HEK293 (cell line): ENCODE data around the gene EVI5.

ENCODE experiments used
- CTCF ChIA-PET: fragments of 350-600 bp; formaldehyde crosslinking; extraction: SDS; loops from one replicate; lab custom pipeline; 2021; ENCODE audit warnings: antibody characterized with exemption; lab: Yijun Ruan, JAX
- POLR2A ChIA-PET: fragments of 300-600 bp; formaldehyde crosslinking; extraction: SDS; loops from one replicate; lab custom pipeline; 2020; ENCODE audit warnings: antibody characterized with exemption, inconsistent platforms; lab: Yijun Ruan, JAX
- H3K27ac ChIP-seq: fragments of 200-500 bp; sonication (Bioruptor generic); 2 replicates; pipeline ENCODE4 v1.5.1; 2014; ENCODE audit warnings: low read depth, low read length, control low read depth, inconsistent platforms; ENCODE audit errors: extremely low read depth
- H3K36me3 ChIP-seq, 2 experiments: fragments of 200-500 bp in 1 of 2; sonication (Bioruptor generic) in 1 of 2; 1 replicate in 1 of 2; 2 replicates in 1 of 2; pipeline ENCODE4 v1.5.1; 2014 to 2017; ENCODE audit warnings: inconsistent platforms in 2 of 2, low read length in 2 of 2; ENCODE audit not compliant: control insufficient read depth in 2 of 2, insufficient read depth in 1 of 2
- H3K4me1 ChIP-seq: fragments of 200-500 bp; sonication (Bioruptor generic); 2 replicates; pipeline ENCODE4 v1.5.1; 2014; ENCODE audit warnings: mild to moderate bottlenecking, low read length, inconsistent platforms; ENCODE audit not compliant: control insufficient read depth, insufficient read depth
- H3K4me3 ChIP-seq: 2 replicates; pipeline ENCODE4 v1.5.1; 2011; ENCODE audit warnings: low read depth, mild to moderate bottlenecking, control low read depth, low read length, moderate library complexity
- H3K9me3 ChIP-seq: fragments of 200-500 bp; sonication (Bioruptor generic); 2 replicates; pipeline ENCODE4 v1.5.1; 2014; ENCODE audit warnings: low read depth, low read length, inconsistent platforms; ENCODE audit not compliant: control insufficient read depth, insufficient read depth
- GLI2 ChIP-seq: fragments of 450-650 bp; formaldehyde crosslinking; IDR thresholded peaks from 2 replicates; pipeline ENCODE4; 2017; ENCODE audit warnings: missing biosample characterization, missing genetic modification characterization, low read depth, borderline replicate concordance
- GLI4 ChIP-seq: fragments of 450-650 bp; formaldehyde crosslinking; IDR thresholded peaks from 2 replicates; pipeline ENCODE4 v1.5.1; 2016; ENCODE audit warnings: missing biosample characterization, missing genetic modification characterization
- GLIS1 ChIP-seq: fragments of 450-650 bp; formaldehyde crosslinking; IDR thresholded peaks from 2 replicates; pipeline ENCODE4 v1.5.1; 2016; ENCODE audit warnings: missing biosample characterization, missing genetic modification characterization
- HOXD13 ChIP-seq: sonication (generic); formaldehyde crosslinking; IDR thresholded peaks from 2 replicates; pipeline ENCODE4 v1.8.0; 2022; ENCODE audit warnings: missing genetic modification reagents, borderline replicate concordance
- OVOL3 ChIP-seq: fragments of 450-650 bp; formaldehyde crosslinking; IDR thresholded peaks from 2 replicates; pipeline ENCODE4 v1.5.1; 2016; ENCODE audit warnings: missing biosample characterization, missing genetic modification characterization
- REPIN1 ChIP-seq: fragments of 450-650 bp; formaldehyde crosslinking; IDR thresholded peaks from 2 replicates; pipeline ENCODE4 v1.5.1; 2017; ENCODE audit warnings: missing biosample characterization, missing genetic modification characterization, low read depth
- SCRT2 ChIP-seq: fragments of 450-650 bp; formaldehyde crosslinking; IDR thresholded peaks from 2 replicates; pipeline ENCODE4 v1.5.1; 2016; ENCODE audit warnings: missing biosample characterization, missing genetic modification characterization
- ZBTB17 ChIP-seq: fragments of 450-650 bp; formaldehyde crosslinking; IDR thresholded peaks from 2 replicates; pipeline ENCODE4 v1.5.1; 2016; ENCODE audit warnings: missing biosample characterization, missing genetic modification characterization
- ZBTB21 ChIP-seq: fragments of 450-650 bp; formaldehyde crosslinking; IDR thresholded peaks from 2 replicates; pipeline ENCODE4 v1.5.1; 2017; ENCODE audit warnings: missing biosample characterization, missing genetic modification characterization
- ZNF112 ChIP-seq: fragments of 450-650 bp; formaldehyde crosslinking; IDR thresholded peaks from 2 replicates; pipeline ENCODE4 v1.5.0; 2017; ENCODE audit warnings: missing biosample characterization, missing genetic modification characterization
- ZNF157 ChIP-seq: fragments of 450-650 bp; formaldehyde crosslinking; IDR thresholded peaks from 2 replicates; pipeline ENCODE4 v1.5.1; 2016; ENCODE audit warnings: missing biosample characterization, missing genetic modification characterization
- ZNF16 ChIP-seq: fragments of 450-650 bp; formaldehyde crosslinking; IDR thresholded peaks from 2 replicates; pipeline ENCODE4 v1.5.1; 2016; ENCODE audit warnings: low read depth, missing biosample characterization, missing genetic modification characterization
- ZNF169 ChIP-seq: fragments of 450-650 bp; formaldehyde crosslinking; IDR thresholded peaks from 2 replicates; pipeline ENCODE4 v1.5.1; 2016; ENCODE audit warnings: missing biosample characterization, missing genetic modification characterization
- ZNF2 ChIP-seq: fragments of 450-650 bp; formaldehyde crosslinking; IDR thresholded peaks from 2 replicates; pipeline ENCODE4 v1.5.1; 2016; ENCODE audit warnings: missing biosample characterization, missing genetic modification characterization
- ZNF239 ChIP-seq: fragments of 450-650 bp; formaldehyde crosslinking; IDR thresholded peaks from 2 replicates; pipeline ENCODE4 v1.5.1; 2016; ENCODE audit warnings: missing biosample characterization, missing genetic modification characterization
- ZNF248 ChIP-seq: fragments of 450-650 bp; formaldehyde crosslinking; IDR thresholded peaks from 2 replicates; pipeline ENCODE4 v1.5.1; 2017; ENCODE audit warnings: missing biosample characterization, missing genetic modification characterization
- ZNF302 ChIP-seq: fragments of 450-650 bp; formaldehyde crosslinking; IDR thresholded peaks from 2 replicates; pipeline ENCODE4 v1.5.1; 2016; ENCODE audit warnings: missing biosample characterization, missing genetic modification characterization, low read depth
- ZNF311 ChIP-seq: fragments of 450-650 bp; formaldehyde crosslinking; IDR thresholded peaks from 2 replicates; pipeline ENCODE4 v1.5.1; 2017; ENCODE audit warnings: missing biosample characterization, missing genetic modification characterization, borderline replicate concordance
- ZNF37A ChIP-seq: fragments of 450-650 bp; IDR thresholded peaks from 2 replicates; pipeline ENCODE4 v1.5.1; 2018; ENCODE audit warnings: missing biosample characterization, missing genetic modification characterization
- ZNF426 ChIP-seq: fragments of 450-650 bp; formaldehyde crosslinking; IDR thresholded peaks from 2 replicates; pipeline ENCODE4 v1.5.1; 2017; ENCODE audit warnings: missing biosample characterization, missing genetic modification characterization, mild to moderate bottlenecking, inconsistent platforms, moderate library complexity
- ZNF510 ChIP-seq: fragments of 450-650 bp; formaldehyde crosslinking; IDR thresholded peaks from 2 replicates; pipeline ENCODE4 v1.5.1; 2018; ENCODE audit warnings: mild to moderate bottlenecking, missing genetic modification characterization, missing biosample characterization; ENCODE audit not compliant: insufficient replicate concordance
- ZNF529 ChIP-seq: fragments of 450-650 bp; formaldehyde crosslinking; IDR thresholded peaks from 2 replicates; pipeline ENCODE4 v1.5.1; 2017; ENCODE audit warnings: missing genetic modification characterization, missing biosample characterization; ENCODE audit not compliant: insufficient replicate concordance
- ZNF548 ChIP-seq: fragments of 450-650 bp; formaldehyde crosslinking; IDR thresholded peaks from 2 replicates; pipeline ENCODE4 v1.5.1; 2016; ENCODE audit warnings: missing biosample characterization, missing genetic modification characterization
- ZNF555 ChIP-seq: fragments of 450-650 bp; formaldehyde crosslinking; conservative IDR thresholded peaks from 2 replicates; pipeline ENCODE4 v1.5.1; 2017; ENCODE audit warnings: missing biosample characterization, mild to moderate bottlenecking, missing genetic modification characterization, inconsistent platforms
- ZNF624 ChIP-seq: fragments of 450-650 bp; formaldehyde crosslinking; IDR thresholded peaks from 2 replicates; pipeline ENCODE4 v1.5.1; 2017; ENCODE audit warnings: missing biosample characterization, missing genetic modification characterization
- ZNF664 ChIP-seq: fragments of 450-650 bp; formaldehyde crosslinking; IDR thresholded peaks from 2 replicates; pipeline ENCODE4 v1.5.1; 2016; ENCODE audit warnings: missing biosample characterization, missing genetic modification characterization
- ZNF707 ChIP-seq: fragments of 450-650 bp; formaldehyde crosslinking; IDR thresholded peaks from 2 replicates; pipeline ENCODE4 v1.5.1; 2016; ENCODE audit warnings: missing biosample characterization, missing genetic modification characterization
- ZNF777 ChIP-seq: fragments of 450-650 bp; formaldehyde crosslinking; IDR thresholded peaks from 2 replicates; pipeline ENCODE4 v1.5.1; 2017; ENCODE audit warnings: missing biosample characterization, missing genetic modification characterization, borderline replicate concordance
- ZNF830 ChIP-seq: fragments of 450-650 bp; IDR thresholded peaks from 2 replicates; pipeline ENCODE4 v1.5.0; 2018; ENCODE audit warnings: missing biosample characterization, missing genetic modification characterization, low read depth, mild to moderate bottlenecking, moderate library complexity
- ZNF837 ChIP-seq: fragments of 450-650 bp; formaldehyde crosslinking; IDR thresholded peaks from 2 replicates; pipeline ENCODE4 v1.5.1; 2016; ENCODE audit warnings: missing biosample characterization, missing genetic modification characterization
- TF ChIP-seq, protein P1 (sequence below): sonication (generic); formaldehyde crosslinking; IDR thresholded peaks from 2 replicates; pipeline ENCODE4 v1.8.1; 2022; ENCODE audit warnings: mild to moderate bottlenecking, moderate library complexity, missing genetic modification reagents
- TF ChIP-seq, protein P2 (sequence below): fragments of 450-650 bp; formaldehyde crosslinking; optimal IDR thresholded peaks from 2 replicates; pipeline ENCODE3; 2016; ENCODE audit warnings: missing biosample characterization, mild to moderate bottlenecking, missing genetic modification characterization
- TF ChIP-seq, protein P3 (sequence below): fragments of 450-650 bp; formaldehyde crosslinking; IDR thresholded peaks from 2 replicates; pipeline ENCODE4 v1.5.1; 2016; ENCODE audit warnings: missing biosample characterization, missing genetic modification characterization

The EVI5 gene

DNA sequence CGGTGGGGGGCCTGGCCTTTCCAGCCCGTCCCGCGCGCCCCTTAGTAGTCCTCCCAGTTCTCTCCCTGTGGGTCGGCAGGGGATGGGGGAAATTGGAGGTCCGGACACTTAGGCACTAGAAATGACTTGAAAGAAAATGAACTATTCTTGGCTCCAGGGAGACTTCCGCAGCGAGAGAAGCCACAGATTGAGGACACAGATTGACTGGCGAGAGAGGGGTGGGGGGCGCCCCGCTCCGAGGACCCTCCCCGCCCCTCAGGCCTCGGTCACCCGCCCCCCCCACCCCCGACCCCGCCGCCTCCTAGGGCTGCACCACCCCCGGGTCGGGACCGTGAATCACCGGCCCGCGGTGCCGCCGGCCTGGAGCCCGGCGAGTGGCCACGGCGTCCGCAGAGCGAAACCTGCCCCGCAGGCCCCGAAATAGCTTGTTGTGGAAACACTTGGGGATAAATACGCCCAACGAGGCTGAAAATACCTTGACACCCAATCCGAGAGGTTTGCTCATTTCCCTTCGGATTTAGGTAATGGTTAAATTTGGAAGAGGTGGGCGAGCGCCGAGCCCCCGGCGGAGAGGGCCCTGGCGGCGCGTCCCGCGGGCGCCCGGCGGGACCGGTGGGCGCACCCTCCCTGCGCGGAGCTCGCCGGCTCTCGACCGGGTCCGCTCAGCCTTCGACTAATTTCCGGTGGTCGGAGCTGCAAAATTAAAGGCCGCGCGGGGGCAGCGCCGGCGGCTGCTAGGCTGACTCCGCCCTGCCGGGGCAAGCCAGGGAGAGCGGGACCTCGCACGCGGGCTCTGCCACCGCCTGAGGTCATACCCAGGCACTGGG, 298.4 kb downstream of the EVI5 start, which contains the start of gene GFI1 (continued):
- TF ChIP-seq, protein P1, sequence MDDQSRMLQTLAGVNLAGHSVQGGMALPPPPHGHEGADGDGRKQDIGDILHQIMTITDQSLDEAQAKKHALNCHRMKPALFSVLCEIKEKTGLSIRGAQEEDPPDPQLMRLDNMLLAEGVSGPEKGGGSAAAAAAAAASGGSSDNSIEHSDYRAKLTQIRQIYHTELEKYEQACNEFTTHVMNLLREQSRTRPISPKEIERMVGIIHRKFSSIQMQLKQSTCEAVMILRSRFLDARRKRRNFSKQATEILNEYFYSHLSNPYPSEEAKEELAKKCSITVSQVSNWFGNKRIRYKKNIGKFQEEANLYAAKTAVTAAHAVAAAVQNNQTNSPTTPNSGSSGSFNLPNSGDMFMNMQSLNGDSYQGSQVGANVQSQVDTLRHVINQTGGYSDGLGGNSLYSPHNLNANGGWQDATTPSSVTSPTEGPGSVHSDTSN = no peak
- TF ChIP-seq SCRT2 (tag by site-specific recombination) (no peak), ZNF302 (tag by site-specific recombination) (no peak), REPIN1 (no peak), ZNF624 (no peak), ZNF239 (tag by site-specific recombination) (no peak), HOXD13 (CRISPR knock-in tag) (no peak), ZNF112 (no peak), ZNF830 (tag by site-specific recombination) (no peak), ZNF555 (tag by site-specific recombination) (no peak), ZNF16 (tag by site-specific recombination) (no peak), ZNF248 (no peak), ZNF157 (tag by site-specific recombination) (no peak)
- TF ChIP-seq, all 188 proteins: peak for 35

DNA sequence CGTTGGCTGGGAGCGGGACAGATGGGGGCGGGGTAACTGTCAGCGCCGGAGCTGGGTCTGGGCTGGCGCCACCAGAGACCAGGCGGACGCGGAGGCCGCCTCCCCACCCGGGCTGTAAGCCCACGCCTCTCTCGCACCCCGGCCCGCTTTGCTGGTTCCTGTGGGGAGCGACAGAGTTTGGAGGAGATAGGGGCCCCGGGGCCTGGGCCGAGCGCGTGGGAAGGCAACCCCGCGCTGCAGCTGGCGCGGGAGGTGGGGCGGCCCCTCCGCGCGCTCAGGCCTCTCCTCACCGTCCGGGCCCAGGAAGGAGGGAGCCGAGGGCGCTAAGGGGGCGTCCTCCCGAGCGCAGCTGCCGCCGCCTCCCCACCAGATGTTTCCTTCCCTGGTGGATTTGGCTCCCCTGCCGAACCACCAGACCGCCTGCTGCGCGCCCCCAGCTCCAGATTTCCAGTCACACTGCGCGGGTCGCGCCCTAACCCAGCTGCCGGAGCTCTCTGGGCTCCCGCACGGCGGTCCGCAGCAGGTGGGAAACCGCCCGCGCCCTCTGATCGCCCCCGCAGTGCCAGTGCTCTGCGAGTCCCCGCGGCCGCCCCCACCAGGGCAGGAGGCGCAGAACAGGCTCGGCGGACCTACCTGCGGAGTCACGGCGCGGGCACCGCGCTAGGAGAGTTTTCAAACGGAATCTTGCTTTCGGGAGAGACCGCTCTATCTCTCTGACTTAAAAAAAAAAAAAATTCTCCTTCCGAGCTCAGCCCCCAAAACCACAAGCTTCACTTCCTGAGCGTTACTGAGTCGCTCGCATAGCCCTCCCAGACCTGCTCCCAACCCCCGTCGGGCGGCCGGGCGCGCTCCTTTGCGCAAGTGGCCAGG, 299.3 kb downstream of the EVI5 start:
- Histone ChIP-seq H3K27ac (peak overlapping the region; percentile 69; the same call in 1 of the 2 replicates), H3K4me3 (peak overlapping the region; percentile 69), H3K4me1 (no peaks in the 10 kb centered on the region; the same call in none of the 2 replicates), H3K9me3 (no peaks in the 10 kb centered on the region), H3K36me3 (peaks cover 0 to 3% of the 10 kb centered on the region in 2 experiments; a peak in 1 of 3 replicates)
- ChIA-PET POLR2A (interaction anchor here (0.6 to 1.7 kb wide), 4 partner anchors 11 to 187 kb away, joined by 3 to 5 read pairs (median 4); partner anchors contain the start of genes GLMN and RPAP2), CTCF (interaction anchor here (0.5 to 0.7 kb wide), 5 partner anchors 42 to 808 kb away, joined by 3 to 6 read pairs (median 3); no protein-coding TSS in a partner anchor)
- 0 out of 2 replicates have a peak, but pooled peaks have one; percentile 73 for TF ChIP-seq GLI4 (tag by site-specific recombination)
- peak; percentile 98 for TF ChIP-seq GLIS1 (tag by site-specific recombination)
- TF ChIP-seq ZNF169 (tag by site-specific recombination) = no peak
- no peak for TF ChIP-seq ZNF37A (tag by site-specific recombination)
- TF ChIP-seq, protein P2, sequence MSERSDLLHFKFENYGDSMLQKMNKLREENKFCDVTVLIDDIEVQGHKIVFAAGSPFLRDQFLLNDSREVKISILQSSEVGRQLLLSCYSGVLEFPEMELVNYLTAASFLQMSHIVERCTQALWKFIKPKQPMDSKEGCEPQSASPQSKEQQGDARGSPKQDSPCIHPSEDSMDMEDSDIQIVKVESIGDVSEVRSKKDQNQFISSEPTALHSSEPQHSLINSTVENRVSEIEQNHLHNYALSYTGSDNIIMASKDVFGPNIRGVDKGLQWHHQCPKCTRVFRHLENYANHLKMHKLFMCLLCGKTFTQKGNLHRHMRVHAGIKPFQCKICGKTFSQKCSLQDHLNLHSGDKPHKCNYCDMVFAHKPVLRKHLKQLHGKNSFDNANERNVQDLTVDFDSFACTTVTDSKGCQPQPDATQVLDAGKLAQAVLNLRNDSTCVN (tag by site-specific recombination) = peak; percentile 98
- TF ChIP-seq ZNF837 (tag by site-specific recombination) = no peak
- no peak for TF ChIP-seq ZNF664 (tag by site-specific recombination)
- no peak for TF ChIP-seq ZNF426 (tag by site-specific recombination)
- TF ChIP-seq ZBTB17 = peak; percentile 85
- TF ChIP-seq ZNF510 = no peak
- 0 out of 2 replicates have a peak, but pooled peaks have one; percentile 37 for TF ChIP-seq ZBTB21 (tag by site-specific recombination)
- peak; percentile 54 for TF ChIP-seq ZNF777 (tag by site-specific recombination)
- no peak for TF ChIP-seq ZNF311
- 0 out of 2 replicates have a peak, but pooled peaks have one; percentile 8 for TF ChIP-seq OVOL3 (tag by site-specific recombination)
- no peak for TF ChIP-seq ZNF707 (tag by site-specific recombination)
- peak; percentile 85 for TF ChIP-seq ZNF2 (tag by site-specific recombination)
- TF ChIP-seq ZNF529 (tag by site-specific recombination) = no peak
- TF ChIP-seq, protein P3, sequence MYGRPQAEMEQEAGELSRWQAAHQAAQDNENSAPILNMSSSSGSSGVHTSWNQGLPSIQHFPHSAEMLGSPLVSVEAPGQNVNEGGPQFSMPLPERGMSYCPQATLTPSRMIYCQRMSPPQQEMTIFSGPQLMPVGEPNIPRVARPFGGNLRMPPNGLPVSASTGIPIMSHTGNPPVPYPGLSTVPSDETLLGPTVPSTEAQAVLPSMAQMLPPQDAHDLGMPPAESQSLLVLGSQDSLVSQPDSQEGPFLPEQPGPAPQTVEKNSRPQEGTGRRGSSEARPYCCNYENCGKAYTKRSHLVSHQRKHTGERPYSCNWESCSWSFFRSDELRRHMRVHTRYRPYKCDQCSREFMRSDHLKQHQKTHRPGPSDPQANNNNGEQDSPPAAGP = peak; percentile 80
- TF ChIP-seq ZNF548 (tag by site-specific recombination) = no peak
- TF ChIP-seq GLI2 (tag by site-specific recombination) = no peak
